ENCODE data around the gene COL11A2. TPM values are rescaled to one million over a fixed set of nuclear protein-coding genes. Genes with fewer than 3 reads are reported as not detected.

Gene COL11A2
- total RNA-seq, 1 donor from 2014 or later: 11.9 TPM

- peak overlapping the region; percentile 99 for H3K27ac Mint-ChIP-seq
- H3K27me3 Mint-ChIP-seq: no peaks in the 10 kb centered on the region
- H3K36me3 Mint-ChIP-seq: peaks cover 34% of the 10 kb centered on the region
- peaks cover 75% of the 10 kb centered on the region for H3K4me1 Mint-ChIP-seq (ENCODE audit: unreplicated experiment)
- no peaks in the 10 kb centered on the region for H3K9me3 Mint-ChIP-seq
- TF ChIP-seq, protein P1, sequence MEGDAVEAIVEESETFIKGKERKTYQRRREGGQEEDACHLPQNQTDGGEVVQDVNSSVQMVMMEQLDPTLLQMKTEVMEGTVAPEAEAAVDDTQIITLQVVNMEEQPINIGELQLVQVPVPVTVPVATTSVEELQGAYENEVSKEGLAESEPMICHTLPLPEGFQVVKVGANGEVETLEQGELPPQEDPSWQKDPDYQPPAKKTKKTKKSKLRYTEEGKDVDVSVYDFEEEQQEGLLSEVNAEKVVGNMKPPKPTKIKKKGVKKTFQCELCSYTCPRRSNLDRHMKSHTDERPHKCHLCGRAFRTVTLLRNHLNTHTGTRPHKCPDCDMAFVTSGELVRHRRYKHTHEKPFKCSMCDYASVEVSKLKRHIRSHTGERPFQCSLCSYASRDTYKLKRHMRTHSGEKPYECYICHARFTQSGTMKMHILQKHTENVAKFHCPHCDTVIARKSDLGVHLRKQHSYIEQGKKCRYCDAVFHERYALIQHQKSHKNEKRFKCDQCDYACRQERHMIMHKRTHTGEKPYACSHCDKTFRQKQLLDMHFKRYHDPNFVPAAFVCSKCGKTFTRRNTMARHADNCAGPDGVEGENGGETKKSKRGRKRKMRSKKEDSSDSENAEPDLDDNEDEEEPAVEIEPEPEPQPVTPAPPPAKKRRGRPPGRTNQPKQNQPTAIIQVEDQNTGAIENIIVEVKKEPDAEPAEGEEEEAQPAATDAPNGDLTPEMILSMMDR (conservative IDR thresholded peaks at IDR 0.05): no peak
- H3K4me3 Mint-ChIP-seq: peak overlapping the region; percentile 100
- DNase-seq (ENCODE audit: extremely low spot score, unreplicated experiment): no peak
These were observed 9.7 kb upstream of the COL11A2 start for GRCh38 chr6:33201935-33202334.

- TF ChIP-seq, protein P1 (conservative IDR thresholded peaks at IDR 0.05): peak; percentile 33
- no peaks in the 10 kb centered on the region for H3K9me3 Mint-ChIP-seq
- H3K4me1 Mint-ChIP-seq (ENCODE audit: unreplicated experiment): peaks cover 70% of the 10 kb centered on the region
- no peaks in the 10 kb centered on the region for H3K27me3 Mint-ChIP-seq
- H3K4me3 Mint-ChIP-seq: peak overlapping the region; percentile 100
- no peak for DNase-seq (ENCODE audit: extremely low spot score, unreplicated experiment)
- H3K27ac Mint-ChIP-seq: peak overlapping the region; percentile 99
- H3K36me3 Mint-ChIP-seq: peaks cover 34% of the 10 kb centered on the region
These were observed 8.9 kb upstream of the COL11A2 start for GRCh38 chr6:33201147-33201545.

- H3K36me3 Mint-ChIP-seq: peaks cover 41% of the 10 kb centered on the region
- H3K9me3 Mint-ChIP-seq: no peaks in the 10 kb centered on the region
- peak within 1 kb of the TSS; percentile 99 for H3K27ac Mint-ChIP-seq
- H3K4me1 Mint-ChIP-seq (ENCODE audit: unreplicated experiment): peaks cover 66% of the 10 kb centered on the region
- peak; percentile 98 for DNase-seq (ENCODE audit: extremely low spot score, unreplicated experiment)
- H3K27me3 Mint-ChIP-seq: no peaks in the 10 kb centered on the region
- H3K4me3 Mint-ChIP-seq: peak within 1 kb of the TSS; percentile 100
- TF ChIP-seq, protein P1 (conservative IDR thresholded peaks at IDR 0.05): no peak
These were observed 8.2 kb upstream of the COL11A2 start, which contains the start of the genes RXRB and SLC39A7 for GRCh38 chr6:33200219-33201146. Gene RXRB, minus strand, starts transcription at chr6:33200665. Its CDS starts 189 bp downstream, at chr6:33200476. Gene SLC39A7, plus strand, starts transcription at chr6:33200867. Its CDS starts 379 bp downstream, at chr6:33201246.

DNA sequence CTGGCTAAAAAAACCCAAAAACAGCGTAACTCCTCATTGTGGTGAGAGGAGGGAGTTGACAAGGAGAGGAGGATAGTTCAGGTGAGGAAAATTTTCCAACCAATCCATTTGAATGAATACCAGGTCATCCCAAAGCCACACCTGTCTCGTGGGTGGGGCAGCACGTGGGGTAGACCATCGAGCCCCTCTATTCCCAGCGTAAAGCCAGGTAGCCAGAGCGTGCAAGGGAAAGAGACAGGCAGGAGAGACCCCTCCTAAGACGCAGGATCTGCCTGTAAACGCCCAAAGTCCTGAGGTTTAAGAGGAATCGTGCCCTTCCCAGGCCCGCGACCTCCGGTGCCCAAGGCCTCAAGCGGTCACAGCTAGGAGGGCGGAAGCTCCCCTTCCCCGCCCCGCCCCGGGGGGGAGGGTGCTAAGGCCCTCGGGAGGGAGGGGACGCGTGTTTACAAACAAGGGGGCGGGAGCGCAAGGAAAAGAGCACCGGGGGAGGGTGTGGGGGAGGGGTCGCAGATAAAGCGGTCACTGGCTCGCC is 7.5 kb upstream of the COL11A2 start:
- peaks cover 66% of the 10 kb centered on the region for H3K4me1 Mint-ChIP-seq (ENCODE audit: unreplicated experiment)
- no peaks in the 10 kb centered on the region for H3K9me3 Mint-ChIP-seq
- TF ChIP-seq, protein P1 (conservative IDR thresholded peaks at IDR 0.05): no peak
- peaks cover 46% of the 10 kb centered on the region for H3K36me3 Mint-ChIP-seq
- DNase-seq (ENCODE audit: extremely low spot score, unreplicated experiment): no peak
- H3K4me3 Mint-ChIP-seq: peak overlapping the region; percentile 100
- H3K27me3 Mint-ChIP-seq: no peaks in the 10 kb centered on the region
- peak overlapping the region; percentile 87 for H3K27ac Mint-ChIP-seq

GRCh38 chr6:33198853-33199436 is 6.7 kb upstream of the COL11A2 start:
- TF ChIP-seq, protein P1 (conservative IDR thresholded peaks at IDR 0.05): no peak
- Mint-ChIP-seq H3K9me3 (no peaks in the 10 kb centered on the region), H3K36me3 (peaks cover 43% of the 10 kb centered on the region)

More at GRCh38 chr6:33198853-33199436, 6.7 kb upstream of the COL11A2 start:
- H3K27me3 Mint-ChIP-seq: no peaks in the 10 kb centered on the region
- H3K27ac Mint-ChIP-seq: peak overlapping the region; percentile 87
- DNase-seq (ENCODE audit: extremely low spot score, unreplicated experiment): no peak
- H3K4me1 Mint-ChIP-seq (ENCODE audit: unreplicated experiment): peaks cover 66% of the 10 kb centered on the region
- peak overlapping the region; percentile 100 for H3K4me3 Mint-ChIP-seq
